Stomach (tissue), 9 donors: ENCODE data around the gene CREBRF. TPM values are rescaled to one million over a fixed set of nuclear protein-coding genes. Genes with fewer than 3 reads are reported as not detected.
"Not testable (repeated sequence)": the region's sequence is repeated elsewhere in the genome, so short reads cannot be mapped to it uniquely, and the experiment has no call there.

ENCODE experiments used
- DNase-seq, 2 donors: peaks; one replicate each; pipeline versions ENCODE4 v3.0.0 to v3.0.0-alpha.2; 2013 to 2019
- H3K27ac ChIP-seq, 5 donors: fragments of 200-600 bp in 4 of 5; sonication (generic) in 4 of 5; one replicate each; pipeline ENCODE4 v1.5.1; 2013 to 2019; ENCODE audit warnings: mild to moderate bottlenecking in 1 of 5, moderate library complexity in 1 of 5
- H3K27me3 ChIP-seq, 3 donors: fragments of 200-600 bp; sonication (generic); one replicate each; pipeline ENCODE4 v1.5.1; 2017 to 2019; ENCODE audit warnings: mixed run types in 1 of 3
- H3K36me3 ChIP-seq, 4 donors: fragments of 200-600 bp; sonication (generic); 1 replicate in 3 of 4; 2 replicates in 1 of 4; pipeline ENCODE4 v1.5.1; 2016 to 2019
- H3K4me1 ChIP-seq, 4 donors: fragments of 200-600 bp; sonication (generic); one replicate each; pipeline ENCODE4 v1.5.1; 2016 to 2019
- H3K4me3 ChIP-seq, 4 donors: fragments of 200-600 bp; sonication (generic) in 3 of 4; one replicate each; pipeline ENCODE4 v1.5.1; 2016 to 2019; ENCODE audit warnings: mild to moderate bottlenecking in 1 of 4
- H3K9me3 ChIP-seq, 4 donors: fragments of 200-600 bp; sonication (generic); one replicate each; pipeline ENCODE4 v1.5.1; 2016 to 2019
- CTCF ChIP-seq, 7 experiments: fragments of 450-650 bp in 4 of 7; fragments of 200-600 bp in 3 of 7; sonication (generic) in 3 of 7; IDR thresholded peaks; one replicate each; pipeline ENCODE4 v1.5.1; 2016 to 2019; ENCODE audit warnings: antibody characterized with exemption in 7 of 7, control low read depth in 2 of 7, mild to moderate bottlenecking in 1 of 7
- EP300 ChIP-seq: sonication (generic); formaldehyde crosslinking; IDR thresholded peaks from one replicate; pipeline ENCODE4 v1.6.1; 2017; ENCODE audit warnings: antibody characterized with exemption
- POLR2A ChIP-seq, 4 donors: fragments of 450-650 bp; IDR thresholded peaks; one replicate each; pipeline ENCODE4 v1.6.1; 2016; ENCODE audit warnings: antibody characterized with exemption in 4 of 4, control low read depth in 2 of 4, mild to moderate bottlenecking in 1 of 4, moderate library complexity in 1 of 4
- POLR2AphosphoS5 ChIP-seq, 3 donors: sonication (generic); formaldehyde crosslinking; IDR thresholded peaks; one replicate each; pipeline ENCODE4 v1.6.1; 2016; ENCODE audit warnings: antibody characterized with exemption in 3 of 3
- WGBS, 5 donors: extraction: QIAGEN DNeasy Blood & Tissue Kit in 3 of 5; methylation state at CpG; one replicate each; pipeline versions ENCODE4 v1.1.5 to v1.1.7; 2013 to 2018; 5-methylcytosine and 5-hydroxymethylcytosine counted together
- intact Hi-C: fragments of 100-400 bp; cut with DNase I; formaldehyde crosslinking; loops from one replicate; pipeline ENCODE4 v1.15.1; 2023; ENCODE audit warnings: low total_unique reads
- polyA plus RNA-seq, 3 donors: library from polyadenylated mRNA; stranded (reverse); fragments of 200-250 nt; gene quantifications; one replicate each; pipeline ENCODE4 v1.2.3, GENCODE V29; 2013
- total RNA-seq, 5 donors: library from RNA; depleted of rRNA; stranded (reverse); fragments of >200 nt; gene quantifications; one replicate each; pipeline versions ENCODE4 v1.1.0 to v1.2.3, GENCODE V29; 2014 to 2016
- donor health status: healthy with polysubstance abuse.
- donor health status: Bipolar disorder and iron deficiency.
- donor health status: healthy.

Gene CREBRF
- total and polyA plus RNA-seq, 8 donors: 3.2 to 42.3 (median 20.4) TPM

GRCh38 chr5:173041881-173042762 is 14.0 kb upstream of the CREBRF start:
- Histone ChIP-seq H3K27me3 (no peaks in the 10 kb centered on the region), H3K36me3 (no peaks in the 10 kb centered on the region), H3K9me3 (peaks cover 0 to 4% (median 0%) of the 10 kb centered on the region in 4 donors), H3K4me3 (no peak overlapping the region), H3K27ac (no peak overlapping the region), H3K4me1 (peaks cover 0 to 8% (median 5%) of the 10 kb centered on the region in 4 donors)
- 49 to 63% (median 57%) methylated on average over 7 of the region's 7 CpGs for WGBS, 5 donors
- intact Hi-C loops: no loop called here
- DNase-seq: no peak
- TF ChIP-seq POLR2A (IDR thresholded peaks at IDR 0.05) (no peak), POLR2AphosphoS5 (IDR thresholded peaks at IDR 0.05) (no peak), EP300 (no peak), CTCF (IDR thresholded peaks at IDR 0.05) (no peak)

- Histone ChIP-seq H3K4me1 (peaks cover 0 to 7% (median 5%) of the 10 kb centered on the region in 4 donors), H3K4me3 (no peak overlapping the region), H3K27ac (no peak overlapping the region), H3K27me3 (no peaks in the 10 kb centered on the region), H3K9me3 (peaks cover 0 to 4% (median 0%) of the 10 kb centered on the region in 4 donors), H3K36me3 (no peaks in the 10 kb centered on the region)
- WGBS, 5 donors: 76 to 88% (median 86%) methylated on average over 3 of the region's 3 CpGs
- no peak for DNase-seq
- TF ChIP-seq CTCF (IDR thresholded peaks at IDR 0.05) (no peak), EP300 (no peak), POLR2A (IDR thresholded peaks at IDR 0.05) (no peak), POLR2AphosphoS5 (IDR thresholded peaks at IDR 0.05) (no peak)
- intact Hi-C loops: no loop called here
Observed at GRCh38 chr5:173042763-173043107, 13.4 kb upstream of the CREBRF start.

GRCh38 chr5:173045474-173045873 is 10.7 kb upstream of the CREBRF start:
- Histone ChIP-seq H3K4me1 (peaks cover 0 to 7% (median 5%) of the 10 kb centered on the region in 4 donors), H3K9me3 (peaks cover 0 to 3% (median 0%) of the 10 kb centered on the region in 4 donors), H3K4me3 (no peak overlapping the region), H3K27ac (no peak overlapping the region), H3K27me3 (no peaks in the 10 kb centered on the region), H3K36me3 (no peaks in the 10 kb centered on the region)
- intact Hi-C loops: no loop called here
- TF ChIP-seq POLR2AphosphoS5 (IDR thresholded peaks at IDR 0.05): no peak
- TF ChIP-seq CTCF (IDR thresholded peaks at IDR 0.05): no peak
- no peak for TF ChIP-seq EP300
- TF ChIP-seq POLR2A (IDR thresholded peaks at IDR 0.05): no peak
- peak; percentile 41 to 62 for DNase-seq
- 19 to 41% (median 26%) methylated on average over 8 of the region's 8 CpGs for WGBS, 5 donors

- H3K4me1 ChIP-seq, H3K4me3 ChIP-seq, intact Hi-C loops, H3K36me3 ChIP-seq, H3K27me3 ChIP-seq, H3K9me3 ChIP-seq, H3K27ac ChIP-seq: not testable (repeated sequence)
- WGBS, 5 donors: 46 to 70% (median 54%) methylated on average over 12 of the region's 12 CpGs
- peak in 1 of 2 donors; percentile 33 for DNase-seq
Observed at GRCh38 chr5:173047096-173047837, 8.9 kb upstream of the CREBRF start.
